PFSK-1 (cell line): ENCODE data around the gene RNASE7.

Source experiments
- FOXP2 ChIP-seq: optimal IDR thresholded peaks from 2 replicates; pipeline ENCODE3; 2011; ENCODE audit warnings: borderline replicate concordance, control low read depth, inconsistent platforms; ENCODE audit not compliant: insufficient read depth; ENCODE audit errors: extremely low read length, extremely low read depth
- POLR2AphosphoS5 ChIP-seq: IDR thresholded peaks from 2 replicates; pipeline ENCODE4 v1.6.1; 2012; ENCODE audit warnings: low read depth, mild to moderate bottlenecking, control low read depth, low read length, moderate library complexity
- SIN3A ChIP-seq: IDR thresholded peaks from 2 replicates; pipeline ENCODE4 v1.6.1; 2012; ENCODE audit warnings: mild to moderate bottlenecking, low read length, moderate library complexity, borderline replicate concordance; ENCODE audit not compliant: insufficient read depth
- TAF1 ChIP-seq: IDR thresholded peaks from 2 replicates; pipeline ENCODE4 v1.6.1; 2012; ENCODE audit warnings: low read length, control low read depth, borderline replicate concordance; ENCODE audit not compliant: insufficient read depth
- TF ChIP-seq, protein P1 (sequence below), 2 experiments: IDR thresholded peaks; 2 replicates each; pipeline versions ENCODE4 v1.6.1 to v1.8.0; 2011 to 2012; ENCODE audit warnings: low read depth in 2 of 2, low read length in 2 of 2, control low read depth in 1 of 2, inconsistent platforms in 1 of 2, mild to moderate bottlenecking in 1 of 2, moderate library complexity in 1 of 2; ENCODE audit not compliant: insufficient read depth in 1 of 2

The RNASE7 gene

DNA sequence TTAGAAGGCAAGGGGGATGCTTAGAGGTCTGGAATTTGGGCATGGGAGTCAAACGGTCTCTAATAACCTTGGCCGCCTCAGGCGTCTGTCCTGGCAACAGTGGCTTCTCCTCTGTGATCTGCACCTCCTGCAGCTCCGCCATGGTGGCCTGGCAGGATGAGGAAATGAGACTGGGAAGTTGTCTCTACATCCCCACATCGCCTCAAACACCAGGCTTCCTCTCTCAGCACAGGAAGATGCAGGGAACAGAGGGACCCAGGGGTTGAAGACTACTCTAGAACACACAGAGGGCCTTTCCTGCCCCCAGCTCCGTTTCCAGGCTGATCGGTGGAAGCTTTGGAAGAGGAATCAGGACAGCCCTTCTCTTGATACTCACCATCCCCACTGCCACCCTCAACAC, 19.0 kb upstream of the RNASE7 start:
- TF ChIP-seq SIN3A = no peak
- no peak for TF ChIP-seq TAF1
- no peak for TF ChIP-seq POLR2AphosphoS5
- no peak for TF ChIP-seq FOXP2

DNA sequence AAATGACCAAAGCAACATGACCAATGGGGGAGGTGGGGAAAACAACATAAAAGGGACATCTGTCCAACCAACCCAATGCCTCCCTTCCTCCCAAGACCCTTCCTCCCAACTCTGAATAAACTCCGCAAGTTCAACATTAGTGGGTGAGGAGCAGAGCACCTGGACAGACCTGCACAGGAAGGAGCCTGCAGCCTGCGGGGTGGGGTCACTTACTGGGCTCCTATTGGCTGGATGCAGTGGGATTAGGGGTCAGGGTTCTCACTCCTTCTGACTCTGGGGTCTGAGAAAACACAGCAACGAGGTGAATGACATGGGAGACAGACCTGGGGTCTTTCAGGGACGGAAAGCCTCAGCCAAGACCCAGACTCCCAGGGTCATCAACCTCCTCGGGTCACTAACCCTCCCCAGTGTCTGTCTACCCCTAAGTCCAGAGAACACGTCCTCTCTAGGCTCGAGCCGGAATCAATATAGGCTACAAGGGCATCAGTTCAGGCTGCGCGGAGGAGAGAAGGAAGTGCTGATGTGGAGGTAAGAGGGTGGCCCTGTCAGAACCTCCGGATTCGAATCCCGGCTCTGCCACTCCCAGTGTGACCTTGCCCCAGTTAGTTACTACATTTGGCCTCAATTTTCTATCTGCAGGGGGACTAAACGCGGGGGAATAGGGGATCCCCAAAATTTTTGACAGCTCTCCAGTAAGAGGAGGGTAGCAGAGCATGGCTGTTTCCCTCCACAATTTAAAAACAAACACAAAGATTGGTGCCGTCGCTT, 18.2 kb upstream of the RNASE7 start:
- TF ChIP-seq, protein P1, sequence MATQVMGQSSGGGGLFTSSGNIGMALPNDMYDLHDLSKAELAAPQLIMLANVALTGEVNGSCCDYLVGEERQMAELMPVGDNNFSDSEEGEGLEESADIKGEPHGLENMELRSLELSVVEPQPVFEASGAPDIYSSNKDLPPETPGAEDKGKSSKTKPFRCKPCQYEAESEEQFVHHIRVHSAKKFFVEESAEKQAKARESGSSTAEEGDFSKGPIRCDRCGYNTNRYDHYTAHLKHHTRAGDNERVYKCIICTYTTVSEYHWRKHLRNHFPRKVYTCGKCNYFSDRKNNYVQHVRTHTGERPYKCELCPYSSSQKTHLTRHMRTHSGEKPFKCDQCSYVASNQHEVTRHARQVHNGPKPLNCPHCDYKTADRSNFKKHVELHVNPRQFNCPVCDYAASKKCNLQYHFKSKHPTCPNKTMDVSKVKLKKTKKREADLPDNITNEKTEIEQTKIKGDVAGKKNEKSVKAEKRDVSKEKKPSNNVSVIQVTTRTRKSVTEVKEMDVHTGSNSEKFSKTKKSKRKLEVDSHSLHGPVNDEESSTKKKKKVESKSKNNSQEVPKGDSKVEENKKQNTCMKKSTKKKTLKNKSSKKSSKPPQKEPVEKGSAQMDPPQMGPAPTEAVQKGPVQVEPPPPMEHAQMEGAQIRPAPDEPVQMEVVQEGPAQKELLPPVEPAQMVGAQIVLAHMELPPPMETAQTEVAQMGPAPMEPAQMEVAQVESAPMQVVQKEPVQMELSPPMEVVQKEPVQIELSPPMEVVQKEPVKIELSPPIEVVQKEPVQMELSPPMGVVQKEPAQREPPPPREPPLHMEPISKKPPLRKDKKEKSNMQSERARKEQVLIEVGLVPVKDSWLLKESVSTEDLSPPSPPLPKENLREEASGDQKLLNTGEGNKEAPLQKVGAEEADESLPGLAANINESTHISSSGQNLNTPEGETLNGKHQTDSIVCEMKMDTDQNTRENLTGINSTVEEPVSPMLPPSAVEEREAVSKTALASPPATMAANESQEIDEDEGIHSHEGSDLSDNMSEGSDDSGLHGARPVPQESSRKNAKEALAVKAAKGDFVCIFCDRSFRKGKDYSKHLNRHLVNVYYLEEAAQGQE (IDR thresholded peaks at IDR 0.05; ENCODE audit: insufficient read depth in 1 of 2, low read depth in 2 of 2, low read length in 2 of 2) = no peak
- TF ChIP-seq POLR2AphosphoS5 = no peak
- TF ChIP-seq FOXP2 = no peak
- TF ChIP-seq SIN3A = no peak

DNA sequence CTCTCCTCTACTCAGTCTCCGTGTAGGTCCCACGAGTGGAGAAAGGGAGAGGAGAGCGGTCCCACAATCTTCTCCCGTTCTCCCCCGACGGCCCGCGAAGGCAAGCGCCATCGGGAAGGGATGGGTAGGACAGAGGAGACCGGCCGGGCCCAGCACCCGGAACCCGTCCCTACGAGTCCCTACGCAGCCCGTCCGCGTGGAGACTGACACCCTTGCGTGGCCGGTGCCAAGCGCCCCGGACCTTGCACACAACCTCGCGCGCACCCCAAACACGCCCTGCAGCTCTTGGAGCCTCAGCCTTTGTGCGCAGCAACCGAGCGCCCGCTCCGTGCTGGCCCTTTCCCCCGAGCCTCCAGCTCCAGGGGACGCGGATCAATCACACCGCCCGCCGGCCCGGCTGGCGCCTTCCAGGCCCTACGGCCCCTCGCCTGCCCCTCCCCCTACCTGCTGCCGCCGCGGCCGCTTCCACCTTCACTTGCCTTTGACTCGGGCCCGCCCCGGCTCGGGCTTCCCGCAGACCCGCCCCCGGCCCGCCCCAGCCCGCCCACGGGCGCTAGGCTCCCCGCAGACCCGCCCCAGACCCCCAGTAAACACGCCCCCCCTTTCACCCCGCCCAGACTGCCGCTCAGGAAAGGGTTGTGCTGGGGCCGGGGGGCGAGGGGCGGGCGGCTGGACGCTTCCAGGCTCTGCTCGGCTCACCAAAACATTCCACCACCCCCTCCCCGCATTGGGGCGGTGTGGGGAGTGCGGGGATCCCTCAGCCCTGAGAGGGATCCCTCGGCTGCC, 17.4 kb upstream of the RNASE7 start, which contains the start of gene NDRG2:
NDRG2 (minus strand) TSS at position 477 of the 786 bp plus-strand sequence. CDS start 1,746 bp downstream, outside the sequence.
- TF ChIP-seq FOXP2 (no peak), TAF1 (no peak), POLR2AphosphoS5 (no peak), SIN3A (no peak)
- TF ChIP-seq, protein P1 (IDR thresholded peaks at IDR 0.05; ENCODE audit: insufficient read depth in 1 of 2, low read depth in 2 of 2, low read length in 2 of 2) = no peak

DNA sequence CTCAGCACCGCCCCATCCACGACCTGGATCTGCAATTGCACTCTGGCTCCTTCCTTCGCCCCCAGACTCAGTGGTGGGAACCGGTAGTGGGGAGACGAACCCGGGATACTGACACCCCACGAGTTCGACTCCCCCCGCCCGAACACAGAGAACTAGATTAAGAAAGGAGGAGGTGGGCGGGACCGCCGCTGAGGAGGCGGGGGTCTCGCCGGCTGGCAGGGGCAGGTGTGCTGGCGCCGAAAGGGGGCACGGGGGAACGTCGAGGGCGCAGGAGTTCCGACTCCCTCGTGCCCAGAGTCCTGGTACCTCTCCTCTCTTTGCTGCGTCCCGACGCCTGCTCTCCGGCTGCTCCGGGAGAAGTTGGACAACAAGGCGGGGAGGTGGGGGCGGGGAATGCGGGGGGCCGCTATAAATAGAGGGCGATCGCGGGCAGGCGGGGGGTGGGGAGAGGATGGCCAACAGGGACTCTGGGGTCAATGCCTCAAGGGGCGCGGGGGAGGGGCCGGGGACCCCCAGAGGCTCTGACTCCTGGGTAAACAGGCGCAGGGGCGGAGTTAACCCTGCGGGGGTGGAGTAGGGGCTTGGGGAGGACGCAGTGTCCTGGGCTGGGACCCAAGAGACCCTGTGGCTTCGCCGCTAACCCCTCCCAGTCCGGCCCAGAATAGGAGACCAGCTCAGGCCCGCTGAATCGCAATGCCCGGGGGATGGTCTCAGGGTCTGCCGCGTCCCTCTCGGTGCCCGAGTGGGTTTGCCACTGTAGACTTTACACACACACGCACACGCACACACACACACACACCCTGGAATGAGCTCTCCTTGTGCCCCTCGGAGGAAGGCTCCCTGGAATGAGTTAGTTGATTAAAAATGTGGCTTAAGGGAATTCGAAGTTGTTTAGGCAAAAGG, 16.5 kb upstream of the RNASE7 start:
- TF ChIP-seq TAF1 (no peak), SIN3A (no peak), POLR2AphosphoS5 (no peak), FOXP2 (no peak)
- TF ChIP-seq, protein P1 (IDR thresholded peaks at IDR 0.05; ENCODE audit: insufficient read depth in 1 of 2, low read depth in 2 of 2, low read length in 2 of 2) = no peak
